ENCODE measurements around the gene ACYP1. TPM values are rescaled to one million over a fixed set of nuclear protein-coding genes. Genes with fewer than 3 reads are reported as not detected.
A peak's percentile ranks its signal among the peaks of the same experiment; 100 is the strongest.
"Not testable (repeated sequence)": the region's sequence is repeated elsewhere in the genome, so short reads cannot be mapped to it uniquely, and the experiment has no call there.

Gene ACYP1
- total RNA-seq, 2 donors from 2014 or later, result 29.3 to 40.5 TPM

GRCh38 chr14:75084513-75084912 lies 20.7 kb upstream of the ACYP1 start:
- DNase-seq (ENCODE audit: low spot score) (no peak), ATAC-seq (no peak)
- Mint-ChIP-seq H3K4me3 (no peak overlapping the region), H3K4me1 (ENCODE audit: low read depth in 2 of 2) (no peaks in the 10 kb centered on the region), H3K27ac (no peak overlapping the region), H3K36me3 (peaks cover 10% of the 10 kb centered on the region), H3K27me3 (no peaks in the 10 kb centered on the region), H3K9me3 (no peaks in the 10 kb centered on the region)

GRCh38 chr14:75083271-75083670 lies 19.4 kb upstream of the ACYP1 start:
- Mint-ChIP-seq H3K4me3 (no peak overlapping the region), H3K36me3 (peaks cover 10% of the 10 kb centered on the region), H3K9me3 (no peaks in the 10 kb centered on the region), H3K4me1 (ENCODE audit: low read depth in 2 of 2) (no peaks in the 10 kb centered on the region), H3K27me3 (no peaks in the 10 kb centered on the region), H3K27ac (no peak overlapping the region)
- DNase-seq (ENCODE audit: low spot score) (no peak), ATAC-seq (no peak)

- DNase-seq (ENCODE audit: low spot score), result no peak
- Mint-ChIP-seq H3K4me3 (no peak overlapping the region), H3K9me3 (no peaks in the 10 kb centered on the region), H3K4me1 (ENCODE audit: low read depth in 2 of 2) (no peaks in the 10 kb centered on the region), H3K27me3 (no peaks in the 10 kb centered on the region), H3K36me3 (peaks cover 10% of the 10 kb centered on the region), H3K27ac (no peak overlapping the region)
- no peak for ATAC-seq
Measured at GRCh38 chr14:75081660-75082229, 17.9 kb upstream of the ACYP1 start.

- Mint-ChIP-seq H3K27ac (no peak overlapping the region), H3K4me3 (no peak overlapping the region), H3K4me1 (ENCODE audit: low read depth in 2 of 2) (no peaks in the 10 kb centered on the region), H3K27me3 (no peaks in the 10 kb centered on the region), H3K9me3 (no peaks in the 10 kb centered on the region), H3K36me3 (peaks cover 4% of the 10 kb centered on the region)
- no peak for ATAC-seq
- no peak for DNase-seq (ENCODE audit: low spot score)
Measured at GRCh38 chr14:75079521-75079920, 15.7 kb upstream of the ACYP1 start.

GRCh38 chr14:75077794-75078193 lies 14.0 kb upstream of the ACYP1 start:
- no peak for ATAC-seq
- Mint-ChIP-seq H3K4me3 (no peak overlapping the region), H3K27me3 (no peaks in the 10 kb centered on the region), H3K27ac (no peak overlapping the region), H3K9me3 (no peaks in the 10 kb centered on the region), H3K36me3 (no peaks in the 10 kb centered on the region), H3K4me1 (ENCODE audit: low read depth in 2 of 2) (no peaks in the 10 kb centered on the region)
- no peak for DNase-seq (ENCODE audit: low spot score)

- H3K9me3 Mint-ChIP-seq, result no peaks in the 10 kb centered on the region
- ATAC-seq (no peak), DNase-seq (ENCODE audit: low spot score) (no peak)
- H3K36me3 Mint-ChIP-seq, result no peaks in the 10 kb centered on the region
- H3K27me3 Mint-ChIP-seq, result no peaks in the 10 kb centered on the region
- no peak overlapping the region for H3K27ac Mint-ChIP-seq
- peaks cover 0 to 2% of the 10 kb centered on the region in 2 donors for H3K4me1 Mint-ChIP-seq (ENCODE audit: low read depth in 2 of 2)
- no peak overlapping the region for H3K4me3 Mint-ChIP-seq
Measured at GRCh38 chr14:75070383-75070782, 6.6 kb upstream of the ACYP1 start.

GRCh38 chr14:75069811-75070145 lies 6.0 kb upstream of the ACYP1 start:
- Mint-ChIP-seq H3K9me3 (no peaks in the 10 kb centered on the region), H3K36me3 (no peaks in the 10 kb centered on the region), H3K27me3 (no peaks in the 10 kb centered on the region), H3K4me1 (ENCODE audit: low read depth in 2 of 2) (peaks cover 0 to 2% of the 10 kb centered on the region in 2 donors), H3K4me3 (no peak overlapping the region), H3K27ac (peak overlapping the region in 1 of 2 donors; percentile 38)
- DNase-seq (ENCODE audit: low spot score), result no peak
- ATAC-seq, result no peak

- H3K4me1 Mint-ChIP-seq (ENCODE audit: low read depth in 2 of 2), result peaks cover under 1 to 2% of the 10 kb centered on the region in 2 donors
- no peaks in the 10 kb centered on the region for H3K9me3 Mint-ChIP-seq
- no peaks in the 10 kb centered on the region for H3K36me3 Mint-ChIP-seq
- H3K4me3 Mint-ChIP-seq, result no peak within 1 kb of the TSS
- peak within 1 kb of the TSS in 1 of 2 donors; percentile 38 for H3K27ac Mint-ChIP-seq
- no peaks in the 10 kb centered on the region for H3K27me3 Mint-ChIP-seq
- ATAC-seq (peak; percentile 93 to 95), DNase-seq (ENCODE audit: low spot score) (peak; percentile 89)
Measured at GRCh38 chr14:75069121-75069810, 5.4 kb upstream of the ACYP1 start, which contains the start of gene ZC2HC1C. Gene ZC2HC1C, plus strand, starts transcription at chr14:75069641. Its CDS starts 933 bp downstream, at chr14:75070574.

- Mint-ChIP-seq H3K9me3 (no peaks in the 10 kb centered on the region), H3K27ac (no peak overlapping the region)
- peak in 1 of 2 donors; percentile 1 for ATAC-seq
Measured at GRCh38 chr14:75068294-75069120, 4.7 kb upstream of the ACYP1 start.

GRCh38 chr14:75067765-75068164 lies 3.9 kb upstream of the ACYP1 start:
- not testable (repeated sequence) for ATAC-seq; H3K27me3 Mint-ChIP-seq; H3K36me3 Mint-ChIP-seq; H3K4me3 Mint-ChIP-seq; H3K9me3 Mint-ChIP-seq; H3K27ac Mint-ChIP-seq; DNase-seq (ENCODE audit: low spot score)
- H3K4me1 Mint-ChIP-seq (ENCODE audit: low read depth in 2 of 2), result peaks cover 12 to 17% of the 10 kb centered on the region in 2 donors

More at GRCh38 chr14:75068294-75069120, 4.7 kb upstream of the ACYP1 start:
- no peak overlapping the region for H3K4me3 Mint-ChIP-seq
- no peaks in the 10 kb centered on the region for H3K36me3 Mint-ChIP-seq
- no peak for DNase-seq (ENCODE audit: low spot score)
- no peaks in the 10 kb centered on the region for H3K27me3 Mint-ChIP-seq
- H3K4me1 Mint-ChIP-seq (ENCODE audit: low read depth in 2 of 2), result peaks cover 5 to 10% of the 10 kb centered on the region in 2 donors

- DNase-seq (ENCODE audit: low spot score) (no peak), ATAC-seq (no peak)
- H3K27me3 Mint-ChIP-seq, result no peaks in the 10 kb centered on the region
- peaks cover 14 to 18% of the 10 kb centered on the region in 2 donors for H3K4me1 Mint-ChIP-seq (ENCODE audit: low read depth in 2 of 2)
- no peak overlapping the region for H3K4me3 Mint-ChIP-seq
- no peaks in the 10 kb centered on the region for H3K9me3 Mint-ChIP-seq
- H3K27ac Mint-ChIP-seq, result no peak overlapping the region
- no peaks in the 10 kb centered on the region for H3K36me3 Mint-ChIP-seq
Measured at GRCh38 chr14:75067212-75067611, 3.4 kb upstream of the ACYP1 start.

- no peak overlapping the region for H3K27ac Mint-ChIP-seq
- no peak for DNase-seq (ENCODE audit: low spot score)
Measured at GRCh38 chr14:75066691-75067090, 2.9 kb upstream of the ACYP1 start.

GRCh38 chr14:75064205-75064567 lies 362 bp upstream of the ACYP1 start:
- Mint-ChIP-seq H3K9me3 (no peaks in the 10 kb centered on the region), H3K27me3 (no peaks in the 10 kb centered on the region), H3K4me3 (peak overlapping the region; percentile 97), H3K36me3 (peaks cover 6% of the 10 kb centered on the region), H3K27ac (peak overlapping the region; percentile 82 to 95), H3K4me1 (ENCODE audit: low read depth in 2 of 2) (peaks cover 19 to 22% of the 10 kb centered on the region in 2 donors)
- DNase-seq (ENCODE audit: low spot score), result no peak
- no peak for ATAC-seq

More at GRCh38 chr14:75066691-75067090, 2.9 kb upstream of the ACYP1 start:
- Mint-ChIP-seq H3K36me3 (no peaks in the 10 kb centered on the region), H3K4me3 (no peak overlapping the region), H3K4me1 (ENCODE audit: low read depth in 2 of 2) (peaks cover 14 to 18% of the 10 kb centered on the region in 2 donors), H3K27me3 (no peaks in the 10 kb centered on the region), H3K9me3 (no peaks in the 10 kb centered on the region)
- no peak for ATAC-seq

- H3K27me3 Mint-ChIP-seq, result no peaks in the 10 kb centered on the region
- peak overlapping the region; percentile 97 for H3K4me3 Mint-ChIP-seq
- no peak for ATAC-seq
- H3K9me3 Mint-ChIP-seq, result no peaks in the 10 kb centered on the region
- peak overlapping the region; percentile 82 to 95 for H3K27ac Mint-ChIP-seq
- peaks cover 6% of the 10 kb centered on the region for H3K36me3 Mint-ChIP-seq
- peaks cover 19 to 22% of the 10 kb centered on the region in 2 donors for H3K4me1 Mint-ChIP-seq (ENCODE audit: low read depth in 2 of 2)
- DNase-seq (ENCODE audit: low spot score), result no peak
Measured at GRCh38 chr14:75063013-75063412, 811 bp downstream of the ACYP1 start.

Measured in natural killer cell treated with Interleukin-12 subunit alpha and Interleukin-12 subunit beta and Interleukin-15 and Interleukin-18, amount 100 ng/mL, for 72 hours (primary cell).